Activated CD8-positive, alpha-beta memory T cell treated with anti-CD3 and anti-CD28 coated beads for 24 hours (primary cell): ENCODE data around the gene HES4.
"Not testable (repeated sequence)": the region's sequence is repeated elsewhere in the genome, so short reads cannot be mapped to it uniquely, and the experiment has no call there.

Source experiments
- DNase-seq: peaks from one replicate; pipeline ENCODE4 v3.0.0-alpha.2; 2020

The HES4 gene

DNA sequence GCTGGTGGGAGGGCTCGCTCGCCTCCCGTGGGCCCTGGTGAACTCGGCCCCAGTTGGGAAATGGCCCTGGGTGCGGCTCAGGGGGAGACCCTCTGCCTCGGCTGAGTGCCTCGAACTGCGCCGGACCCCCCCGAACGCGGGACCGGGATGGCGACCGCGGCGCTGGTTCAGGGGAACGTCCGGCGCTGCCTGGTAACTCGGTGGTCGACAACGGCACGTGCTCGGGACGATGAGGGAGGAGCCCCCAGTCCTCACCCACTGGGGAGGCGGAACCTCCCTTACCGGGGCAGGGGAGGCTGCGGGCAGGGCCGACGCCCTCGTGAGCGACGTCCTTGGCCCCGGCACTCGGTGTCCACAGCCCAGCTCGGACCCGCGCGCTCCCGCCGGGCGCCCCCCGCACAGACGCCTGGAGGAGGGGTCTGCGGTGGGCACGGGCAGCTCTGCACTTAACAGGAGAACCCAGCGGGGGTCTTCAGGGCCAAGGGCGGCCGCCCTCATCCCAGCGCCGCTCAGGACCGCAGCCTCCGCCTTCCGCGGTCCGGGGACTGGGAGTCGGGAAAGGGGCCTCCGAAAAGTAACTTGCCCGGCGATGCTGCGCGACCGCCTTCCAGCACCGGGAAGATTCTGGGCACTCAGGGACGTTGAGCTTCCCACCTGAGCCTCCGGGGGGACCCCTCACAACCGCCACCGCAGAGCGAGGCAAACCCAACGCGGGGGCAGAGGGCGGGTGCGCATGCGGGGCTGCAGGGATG, 1.7 kb downstream of the HES4 start:
- peak; percentile 56 for DNase-seq

DNA sequence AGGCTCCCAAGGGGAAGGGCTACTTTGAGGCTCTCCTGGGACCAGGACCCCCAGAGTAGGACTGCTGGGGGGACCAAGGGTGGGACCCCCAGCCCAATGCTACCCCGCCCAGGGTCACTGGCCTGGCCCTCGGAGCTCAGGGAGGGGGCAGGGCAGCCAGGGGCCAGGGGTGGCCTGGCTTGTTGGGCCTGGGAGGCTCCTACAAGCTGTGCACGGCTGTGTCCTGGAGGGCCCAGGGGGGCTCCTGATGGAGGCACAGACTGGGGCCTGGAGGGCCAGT, 2.2 kb downstream of the HES4 start:
- no peak for DNase-seq

DNA sequence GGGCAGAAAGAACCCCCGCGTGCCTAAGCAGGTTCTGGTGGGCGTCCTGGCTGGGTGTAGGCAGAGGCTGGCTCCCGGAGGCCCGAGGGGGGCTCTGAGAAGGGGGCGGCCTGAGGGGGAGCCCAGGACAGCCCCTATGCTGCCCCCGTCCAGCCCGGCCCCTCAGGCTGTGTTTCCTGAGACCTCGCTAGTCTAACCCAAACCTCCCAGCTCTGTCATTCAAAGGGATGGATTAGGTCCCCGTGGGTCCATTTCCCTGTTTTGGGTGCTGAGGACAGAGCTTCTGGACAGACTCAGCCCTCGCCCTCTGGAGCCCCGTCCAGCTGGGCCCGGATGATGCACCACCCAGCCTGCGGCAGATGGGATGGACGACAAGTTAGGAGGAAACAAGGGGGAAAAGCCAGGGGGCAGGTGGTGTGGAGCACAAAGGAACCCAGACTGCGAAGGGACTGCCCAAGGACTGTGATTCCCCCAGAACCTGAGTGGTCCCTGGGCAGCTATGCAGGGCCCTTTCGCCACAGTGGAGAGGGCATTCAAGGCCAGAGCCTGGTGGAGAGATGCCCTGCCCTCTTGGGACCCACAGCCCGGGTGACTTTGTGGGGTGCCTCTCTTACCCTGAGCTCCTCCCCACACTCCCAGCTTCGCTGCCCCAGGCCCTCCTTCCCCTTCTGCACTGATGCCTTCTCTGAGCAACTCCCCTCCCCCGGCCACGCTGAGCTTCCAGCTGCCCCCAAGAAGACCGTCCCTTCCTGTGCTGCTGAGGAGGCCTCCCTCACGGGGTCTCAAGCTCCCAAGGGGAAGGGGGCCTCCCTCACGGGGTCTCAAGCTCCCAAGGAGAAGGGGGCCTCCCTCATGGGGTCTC, 2.8 kb downstream of the HES4 start:
- DNase-seq: peak; percentile 62

DNA sequence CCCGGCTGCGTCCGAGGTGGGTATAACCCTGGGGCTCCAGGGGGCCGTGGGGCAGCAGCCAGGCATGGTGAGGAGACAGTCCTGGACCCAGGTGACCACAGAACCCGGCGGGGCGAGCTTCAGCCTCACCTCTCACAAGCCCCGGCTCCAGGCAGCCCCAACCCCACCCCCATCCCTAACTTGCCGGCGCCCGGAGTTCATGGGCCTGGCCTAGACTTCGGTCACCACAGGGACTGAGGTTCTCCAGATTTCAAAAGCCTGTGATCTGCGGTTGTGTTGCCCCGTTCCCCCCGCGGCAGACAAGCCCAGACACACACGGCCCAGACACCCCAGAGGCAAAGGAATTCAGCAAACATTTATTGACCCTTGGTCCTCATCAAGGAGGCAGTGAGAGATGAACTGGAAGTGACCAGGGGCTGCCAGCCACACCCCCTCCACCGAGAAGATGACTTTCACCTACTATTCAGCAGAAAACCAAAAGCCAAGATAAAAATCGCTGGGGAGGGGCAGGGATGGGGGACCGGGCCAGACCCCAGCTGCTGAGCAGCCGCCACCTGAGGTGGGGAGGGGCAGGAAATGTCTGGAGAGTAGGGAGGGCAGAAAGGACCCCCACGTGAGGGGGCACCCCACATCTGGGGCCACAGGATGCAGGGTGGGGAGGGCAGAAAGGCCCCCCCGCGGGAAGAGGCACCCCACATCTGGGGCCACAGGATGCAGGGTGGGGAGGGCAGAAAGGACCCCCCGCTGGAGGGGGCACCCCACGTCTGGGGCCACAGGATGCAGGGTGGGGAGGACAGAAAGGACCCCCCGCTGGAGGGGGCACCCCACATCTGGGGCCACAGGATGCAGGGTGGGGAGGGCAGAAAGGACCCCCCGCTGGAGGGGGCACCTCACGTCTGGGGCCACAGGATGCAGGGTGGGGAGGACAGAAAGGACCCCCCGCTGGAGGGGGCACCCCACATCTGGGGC, 3.9 kb downstream of the HES4 start:
- peak; percentile 56 for DNase-seq

DNA sequence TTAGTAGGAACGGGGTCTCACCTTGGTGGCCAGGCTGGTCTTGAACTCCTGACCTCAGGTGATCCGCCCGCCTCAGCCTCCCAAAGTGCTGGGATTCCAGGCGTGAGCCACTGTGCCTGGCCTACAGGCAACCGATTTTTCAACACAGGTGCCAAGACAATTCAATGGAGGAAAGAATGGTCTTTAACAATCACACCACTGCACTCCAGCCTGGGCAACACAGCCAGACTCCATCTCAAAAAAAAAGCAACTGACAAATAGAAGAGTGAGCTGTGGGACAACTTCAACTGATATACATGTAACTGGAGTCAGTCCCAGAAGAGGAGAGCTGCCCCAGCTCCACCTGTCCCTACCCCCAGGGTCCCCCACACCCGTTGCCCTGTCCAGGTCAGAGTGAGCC, 5.4 kb downstream of the HES4 start:
- DNase-seq: not testable (repeated sequence)

DNA sequence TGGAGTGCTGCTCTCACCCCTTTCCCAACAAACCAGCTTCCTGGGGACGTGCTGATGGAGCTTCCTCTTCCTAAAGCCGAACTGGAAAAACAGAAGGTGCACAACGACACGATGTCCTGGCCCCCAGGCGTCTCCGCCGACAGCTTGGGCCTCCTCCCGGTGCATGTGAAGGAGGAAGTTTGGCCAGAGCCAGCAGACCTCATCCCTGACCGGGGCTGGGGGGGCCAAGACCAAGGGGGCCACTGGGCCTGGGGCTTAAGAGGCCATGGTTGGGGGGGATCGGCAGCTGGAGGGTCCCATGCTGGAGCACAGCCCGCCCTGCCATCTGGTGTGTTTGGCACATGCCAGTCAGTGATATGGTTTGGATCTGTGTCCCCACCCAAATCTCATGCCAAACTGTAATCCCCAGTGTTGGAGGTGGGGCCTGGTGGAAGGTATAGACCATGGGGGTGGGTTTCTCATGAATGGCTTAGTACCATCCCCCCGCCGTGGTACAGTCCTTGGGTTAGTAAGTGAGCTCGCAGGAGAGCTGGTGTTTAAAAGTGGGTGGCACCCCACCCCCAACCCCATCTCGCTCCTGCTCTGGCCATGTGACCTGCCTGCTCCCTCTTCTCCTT, 6.4 kb downstream of the HES4 start:
- DNase-seq: no peak

DNA sequence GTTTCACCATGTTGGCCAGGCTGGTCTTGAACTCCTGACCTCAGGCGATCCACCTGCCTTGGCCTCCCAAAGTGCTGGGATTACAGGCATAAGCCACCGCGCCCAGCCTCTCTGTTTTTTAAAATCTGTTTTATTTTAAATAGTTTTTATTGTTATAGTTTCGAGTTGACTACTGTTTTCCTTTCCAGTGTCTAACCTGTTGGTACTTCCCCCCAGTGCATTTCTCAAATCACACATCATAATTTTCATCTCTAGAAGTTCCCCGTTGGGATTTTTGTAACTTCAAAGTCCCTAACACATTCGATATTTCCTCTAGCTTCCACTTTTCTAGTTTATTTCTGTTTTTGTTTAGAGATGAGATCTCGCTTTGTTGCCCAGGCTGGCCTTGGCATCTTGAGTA, 7.5 kb downstream of the HES4 start:
- no peak for DNase-seq

DNA sequence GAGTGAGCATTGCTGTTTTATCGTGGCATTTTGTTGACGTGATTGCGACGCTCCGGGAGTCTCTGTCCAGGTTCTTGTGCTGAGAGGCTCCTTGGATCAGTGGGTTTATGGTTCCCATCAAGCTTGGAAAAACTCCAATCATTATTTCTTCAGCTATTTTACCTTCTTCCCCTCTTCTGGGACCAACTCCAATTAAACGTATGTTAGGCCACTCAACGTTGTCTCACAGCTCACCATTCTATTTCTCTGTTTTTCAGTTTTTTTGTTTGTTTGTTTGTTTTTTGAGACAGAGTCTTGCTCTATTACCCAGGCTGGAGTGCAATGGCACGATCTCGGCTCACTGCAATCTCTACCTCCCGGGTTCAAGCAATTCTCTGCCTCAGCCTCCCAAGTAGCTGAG, 8.0 kb downstream of the HES4 start:
- DNase-seq: no peak

DNA sequence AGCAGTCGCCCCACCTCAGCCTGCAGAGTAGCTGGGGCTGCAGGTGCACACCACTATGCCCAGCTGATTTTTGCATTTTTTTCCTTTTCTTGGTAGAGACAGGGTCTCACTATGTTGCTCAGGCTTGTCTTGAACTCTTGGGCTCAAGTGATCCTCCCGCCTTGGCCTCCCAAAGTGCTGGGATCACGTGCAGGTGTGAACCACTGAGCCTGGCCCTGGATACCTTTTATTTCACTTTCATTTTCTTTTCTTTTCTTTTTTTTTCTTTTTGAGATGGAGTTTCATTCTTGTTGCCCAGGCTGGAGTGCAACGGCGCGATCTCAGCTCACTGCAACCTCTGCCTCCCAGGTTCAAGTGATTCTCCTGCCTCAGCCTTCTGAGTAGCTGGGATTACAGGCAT, 8.6 kb downstream of the HES4 start:
- not testable (repeated sequence) for DNase-seq

DNA sequence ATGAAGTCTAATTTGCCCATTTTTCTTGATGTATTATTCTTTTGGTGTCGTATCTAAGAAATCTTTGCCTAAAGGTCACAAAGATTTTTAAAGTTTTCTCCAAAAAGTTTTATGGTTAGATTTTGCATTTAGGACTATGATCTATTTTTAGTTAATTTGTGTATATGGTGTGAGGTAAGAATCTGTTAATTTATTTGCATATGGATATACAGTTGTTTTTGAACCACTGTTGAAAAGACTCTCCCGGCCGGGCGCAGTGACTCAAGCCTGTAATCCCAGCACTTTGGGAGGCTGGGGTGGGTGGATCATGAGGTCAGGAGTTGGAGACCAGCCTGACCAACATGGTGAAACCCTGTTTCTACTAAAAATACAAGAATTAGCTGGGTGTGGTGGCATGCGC, 11.8 kb downstream of the HES4 start:
- not testable (repeated sequence) for DNase-seq

DNA sequence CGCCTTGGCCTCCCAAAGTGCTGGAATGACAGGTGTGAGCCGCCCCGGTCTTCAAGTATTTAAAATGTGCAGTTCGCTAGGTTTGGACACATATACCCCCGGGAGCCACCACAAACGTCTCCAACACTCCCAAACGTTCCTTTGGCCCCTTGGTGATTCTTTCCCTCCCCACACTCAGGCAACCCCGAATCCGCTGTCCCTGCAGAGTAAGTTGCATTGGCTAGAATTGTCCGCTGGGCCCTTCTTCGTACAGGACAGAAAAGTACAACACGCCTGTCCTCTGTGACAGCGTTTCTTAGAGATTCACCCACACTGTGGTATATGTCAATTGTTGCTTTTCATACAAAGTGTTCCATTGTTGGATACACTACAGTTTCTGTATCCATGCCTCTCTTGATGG, 14.8 kb downstream of the HES4 start:
- no peak for DNase-seq

DNA sequence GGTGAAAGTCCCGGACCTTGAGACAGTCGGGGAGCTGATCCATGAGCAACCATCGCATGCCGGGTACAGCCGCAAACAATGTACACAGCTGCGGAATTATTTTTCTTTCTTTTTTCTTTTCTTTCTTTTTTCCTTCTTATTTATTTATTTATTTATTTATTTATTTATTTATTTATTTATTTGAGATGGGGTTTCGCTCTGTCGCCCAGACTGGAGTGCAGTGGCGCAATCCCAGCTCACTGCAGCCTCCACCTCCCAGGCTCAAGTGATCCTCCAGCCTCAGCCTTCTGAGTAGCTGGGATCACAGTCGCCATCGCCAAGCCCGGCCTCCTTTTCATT, 15.5 kb downstream of the HES4 start:
- DNase-seq: no peak

DNA sequence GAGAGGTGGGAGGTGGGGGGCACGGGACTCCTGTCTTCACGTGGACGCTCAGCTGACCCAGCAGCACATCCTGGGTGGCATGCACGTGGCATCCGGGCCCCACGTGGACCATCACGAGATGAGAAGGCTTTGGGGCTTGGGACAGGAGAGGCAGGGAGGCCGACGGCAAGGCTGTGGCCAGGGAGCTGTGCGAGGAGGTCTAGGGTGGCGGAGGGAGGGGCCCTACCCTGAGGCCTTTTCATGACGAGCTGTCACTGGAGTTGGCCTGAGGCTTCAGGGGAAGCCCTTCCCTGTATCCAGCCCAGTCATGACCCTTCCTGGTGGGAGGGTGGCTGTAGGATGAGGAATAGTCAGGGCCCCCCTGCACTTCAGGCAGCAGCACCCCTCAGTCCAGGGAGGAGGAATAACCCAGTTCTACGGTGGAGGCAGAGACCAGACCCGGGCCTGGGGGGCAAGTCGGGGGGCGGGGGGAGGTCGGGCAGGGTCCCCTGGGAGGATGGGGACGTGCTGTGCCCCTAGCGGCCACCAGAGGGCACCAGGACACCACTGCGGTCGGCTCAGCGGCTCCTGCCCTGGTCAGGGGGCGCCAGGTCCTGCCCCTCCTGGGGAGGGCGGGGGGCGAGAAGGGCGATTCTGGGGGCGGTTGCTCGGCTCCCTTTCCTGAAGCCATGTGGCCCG, 16.0 kb downstream of the HES4 start:
- DNase-seq: peak; percentile 88

DNA sequence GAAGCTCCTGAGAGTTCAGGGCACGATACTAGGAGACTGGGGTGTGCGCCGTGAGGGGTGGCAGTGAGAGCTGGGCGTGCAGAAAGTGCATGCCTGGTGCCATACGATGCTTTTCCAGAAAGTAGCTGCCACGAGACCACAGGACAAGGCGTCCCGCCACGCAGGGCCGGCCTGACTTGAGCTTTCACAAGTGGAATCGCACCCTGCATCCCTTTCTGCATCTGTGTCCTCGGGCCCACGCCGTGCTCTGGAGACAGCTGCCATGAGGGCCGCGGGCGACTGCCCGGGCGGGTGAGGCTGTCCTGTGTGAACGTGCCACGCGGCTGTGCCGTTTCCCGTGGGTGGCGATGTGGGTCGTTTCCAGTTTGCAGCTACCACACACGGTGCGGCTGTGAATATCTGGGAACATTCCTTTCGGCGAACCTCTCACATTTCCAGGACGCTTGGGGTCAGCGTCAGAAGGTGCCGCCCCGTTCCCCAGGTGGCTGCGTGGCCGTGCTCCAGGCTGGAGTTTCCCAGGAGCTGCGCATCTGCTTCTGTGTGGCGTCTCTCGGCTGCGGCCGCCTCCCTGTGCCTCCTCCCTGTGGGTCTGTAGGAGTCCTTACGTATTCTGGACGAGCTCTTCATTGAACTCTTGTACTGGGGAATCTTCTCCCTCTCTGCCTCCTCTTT, 17.0 kb downstream of the HES4 start:
- no peak for DNase-seq

DNA sequence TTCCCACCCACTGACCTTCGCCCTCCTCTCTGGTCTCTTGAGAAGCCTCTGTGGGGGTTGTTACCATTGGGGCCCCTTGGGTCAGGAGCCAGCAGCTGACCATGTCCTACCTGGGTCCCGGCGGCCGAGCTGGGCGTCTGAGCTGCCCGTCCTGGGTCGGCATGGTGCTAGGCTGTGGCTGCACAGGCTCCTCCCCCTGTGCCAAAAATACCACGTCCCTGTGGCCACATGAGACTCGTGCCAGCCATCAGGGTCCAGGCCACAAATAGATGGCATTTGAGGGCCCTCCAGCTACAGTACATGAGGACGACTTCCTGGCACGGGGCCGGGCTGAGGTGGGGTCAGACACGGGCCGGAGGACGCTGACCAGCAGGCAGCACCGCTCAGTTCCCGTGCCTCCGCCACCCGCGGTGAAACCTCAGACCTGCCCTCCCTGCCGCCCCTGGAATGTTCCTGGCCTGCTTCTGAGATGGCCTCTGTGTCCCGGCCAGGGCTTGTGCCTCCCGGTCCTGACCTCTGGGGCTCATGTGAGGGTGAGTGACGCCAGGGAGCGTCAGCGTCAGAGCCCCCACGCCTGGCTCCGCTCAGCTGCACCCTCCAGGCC, 17.8 kb downstream of the HES4 start, which contains the start of gene PERM1:
Gene PERM1, minus strand, starts transcription at position 139 of the 604 bp plus-strand sequence. CDS start 1,064 bp downstream, outside the sequence.
- no peak for DNase-seq

DNA sequence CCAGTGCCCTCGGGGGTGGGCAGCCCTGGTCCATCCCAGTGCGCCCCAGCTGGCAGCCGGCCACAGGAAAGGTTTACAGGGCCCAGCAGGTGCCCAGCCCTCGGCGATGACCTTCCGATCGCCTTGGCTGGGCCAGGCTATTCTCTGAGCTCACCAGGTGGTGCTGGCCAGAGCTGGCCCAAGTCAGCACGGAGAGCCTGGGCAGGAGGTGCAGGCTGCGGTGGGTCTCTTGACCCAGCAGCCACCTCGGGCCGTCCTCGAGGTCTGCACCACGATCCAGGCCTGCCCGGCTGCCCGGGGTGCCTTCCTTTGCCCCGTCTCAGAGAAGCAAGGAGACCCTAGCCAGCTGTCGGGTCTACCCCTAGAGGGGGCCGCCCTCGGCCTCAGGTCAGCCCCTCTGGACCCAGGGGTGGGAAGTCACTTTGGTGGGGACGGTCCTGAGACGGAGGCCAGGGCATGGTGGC, 18.4 kb downstream of the HES4 start:
- no peak for DNase-seq

DNA sequence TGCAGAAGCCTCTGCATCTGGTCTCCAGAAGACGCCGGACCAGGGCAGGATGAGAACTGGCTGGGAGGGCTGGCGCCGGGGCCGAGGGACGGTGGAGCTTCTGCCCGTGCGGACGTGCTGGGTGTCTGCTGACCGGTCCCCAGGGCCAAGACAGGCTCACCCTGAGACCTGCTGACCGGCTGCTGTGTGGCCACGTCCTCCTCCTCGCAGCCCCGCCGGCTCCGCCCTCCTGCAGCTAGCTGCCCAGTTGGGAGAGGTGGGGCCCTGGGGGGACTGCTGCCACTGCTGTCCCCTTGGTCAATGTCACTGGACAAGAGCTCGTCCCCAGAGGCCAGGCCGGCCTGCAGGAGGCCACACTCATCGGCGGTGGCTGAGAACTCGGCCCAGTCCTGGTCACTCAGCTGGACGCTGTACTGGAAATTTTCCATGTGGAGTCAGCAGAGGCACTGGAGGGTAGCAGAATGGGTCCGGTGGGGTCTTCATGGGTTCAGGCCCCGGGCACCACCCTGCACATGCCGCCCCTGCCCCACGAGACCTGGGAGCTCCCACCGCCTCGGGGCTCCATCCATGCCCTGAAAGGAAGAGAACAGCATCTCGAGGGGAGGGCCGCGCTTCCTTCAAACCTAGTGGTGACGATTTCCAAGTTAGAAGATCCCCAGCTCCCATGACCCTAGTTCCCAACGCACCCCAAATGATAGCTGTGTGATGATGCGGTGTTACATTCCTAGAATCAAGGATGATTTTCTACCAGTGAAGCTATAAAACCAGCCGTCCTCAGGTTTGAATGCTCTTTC, 19.1 kb downstream of the HES4 start:
- no peak for DNase-seq

DNA sequence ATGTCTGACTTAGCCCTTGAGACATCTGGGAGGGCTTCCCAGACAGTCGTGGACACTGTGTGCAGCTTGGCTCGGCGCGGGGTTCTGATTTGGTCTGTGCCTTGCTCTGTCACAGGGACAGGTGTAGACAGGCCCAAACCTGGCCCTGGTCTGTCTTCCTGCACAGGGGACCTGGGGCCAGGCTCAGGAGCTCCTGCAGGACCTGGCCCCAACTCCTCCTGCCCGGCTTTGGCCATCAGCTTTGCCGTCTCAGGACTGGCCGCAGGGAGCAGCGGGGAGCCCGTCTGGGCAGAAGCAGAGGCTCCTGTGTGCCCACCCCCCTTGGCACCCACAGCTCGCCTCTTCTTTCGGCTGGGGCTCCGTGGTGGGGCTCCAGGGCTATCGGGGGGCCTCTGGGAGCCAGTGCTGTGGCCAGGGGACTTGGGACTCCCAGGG, 19.7 kb downstream of the HES4 start:
- DNase-seq: no peak

DNA sequence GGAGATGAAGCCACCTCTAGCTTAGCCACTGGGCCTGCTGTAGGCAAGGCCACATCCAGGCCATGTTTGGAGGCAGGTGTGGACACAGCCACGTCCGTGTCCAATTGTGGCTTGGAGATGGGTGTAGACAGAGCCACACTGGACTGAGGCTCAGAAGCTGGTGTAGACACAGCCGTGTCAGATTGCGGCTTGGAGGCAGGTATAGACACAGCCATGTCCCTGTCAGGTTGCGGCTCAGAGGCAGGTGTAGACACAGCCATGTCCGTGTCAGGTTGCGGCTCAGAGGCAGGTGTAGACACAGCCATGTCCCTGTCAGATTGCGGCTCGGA, 20.2 kb downstream of the HES4 start:
- no peak for DNase-seq
